CD4-positive, CD25-positive, alpha-beta regulatory T cell (primary cell): Measurements from ENCODE around the gene ZNF682. TPM values are rescaled to one million over a fixed set of nuclear protein-coding genes. Genes with fewer than 3 reads are reported as not detected.
A peak's percentile ranks its signal among the peaks of the same experiment; 100 is the strongest.
"Not testable (repeated sequence)": the region's sequence is repeated elsewhere in the genome, so short reads cannot be mapped to it uniquely, and the experiment has no call there.

Experiments
- ATAC-seq, 2 donors: fragments of 150-1000 bp; cut with Tn5 transposase; one replicate each; pipeline ENCODE4 v1.10.0; 2021; ENCODE audit warnings: low read depth in 2 of 2, moderate number of reproducible peaks in 2 of 2, moderate library complexity in 1 of 2
- DNase-seq, 3 donors: peaks; one replicate each; pipeline versions ENCODE4 v3.0.0 to v3.0.0-alpha.2; 2012 to 2022; ENCODE audit warnings: mixed read lengths in 1 of 3
- H3K27ac ChIP-seq: one replicate; pipeline ENCODE4 v1.7.0; 2013; ENCODE audit warnings: mild to moderate bottlenecking, low read length; ENCODE audit not compliant: insufficient read depth, poor library complexity, severe bottlenecking
- H3K27me3 ChIP-seq: one replicate; pipeline ENCODE4 v1.7.0; 2013; ENCODE audit warnings: low read length; ENCODE audit not compliant: control insufficient read depth, insufficient read depth
- H3K36me3 ChIP-seq: one replicate; pipeline ENCODE4 v1.7.0; 2013; ENCODE audit warnings: mild to moderate bottlenecking, low read length, moderate library complexity; ENCODE audit not compliant: control insufficient read depth, insufficient read depth
- H3K4me1 ChIP-seq: 2 replicates; pipeline ENCODE4 v1.7.0; 2013; ENCODE audit warnings: mild to moderate bottlenecking, low read length; ENCODE audit not compliant: insufficient read depth, control insufficient read depth, poor library complexity, severe bottlenecking
- H3K4me3 ChIP-seq: one replicate; pipeline ENCODE4 v1.7.0; 2013; ENCODE audit warnings: low read depth, mild to moderate bottlenecking, low read length, moderate library complexity
- H3K9me3 ChIP-seq, 2 experiments: 1 replicate in 1 of 2; 2 replicates in 1 of 2; pipeline ENCODE4 v1.7.0; 2013; ENCODE audit warnings: low read length in 2 of 2, mild to moderate bottlenecking in 1 of 2, moderate library complexity in 1 of 2; ENCODE audit not compliant: control insufficient read depth in 2 of 2
- H3K27ac Mint-ChIP-seq, 3 donors: one replicate each; pipeline ENCODE4 v1.8.0; 2020 to 2022; ENCODE audit warnings: mild to moderate bottlenecking in 3 of 3, mixed read lengths in 3 of 3, moderate library complexity in 2 of 3
- H3K27me3 Mint-ChIP-seq: one replicate; pipeline ENCODE4 v1.8.0; 2022; ENCODE audit warnings: mild to moderate bottlenecking, mixed read lengths
- H3K36me3 Mint-ChIP-seq: one replicate; pipeline ENCODE4 v1.8.0; 2020; ENCODE audit warnings: mixed read lengths
- H3K4me1 Mint-ChIP-seq, 4 donors: one replicate each; pipeline ENCODE4 v1.8.0; 2020 to 2022; ENCODE audit warnings: mixed read lengths in 4 of 4, mild to moderate bottlenecking in 1 of 4
- H3K4me3 Mint-ChIP-seq, 4 donors: one replicate each; pipeline ENCODE4 v1.8.0; 2020 to 2022; ENCODE audit warnings: mild to moderate bottlenecking in 4 of 4, mixed read lengths in 4 of 4, moderate library complexity in 3 of 4
- H3K9me3 Mint-ChIP-seq, 7 donors: one replicate each; pipeline ENCODE4 v1.8.0; 2020 to 2022; ENCODE audit warnings: mixed read lengths in 7 of 7, mild to moderate bottlenecking in 3 of 7, moderate library complexity in 2 of 7
- polyA plus RNA-seq, 4 donors: library from polyadenylated mRNA; unstranded; fragments of 300-500 nt; fragmentation: Illumina TruSeq; gene quantifications; one replicate each; pipeline ENCODE4 v1.2.3, GENCODE V29; 2021
- total RNA-seq: library from RNA; stranded (reverse); gene quantifications from one replicate; pipeline ENCODE4 v1.2.3, GENCODE V29; 2022

ZNF682 gene
- total and polyA plus RNA-seq, 5 donors from 2014 or later = 3.8 to 10.8 (median 6.4) TPM

- Histone ChIP-seq H3K4me1 (peaks cover 3% of the 10 kb centered on the region), H3K9me3 (no peaks in the 10 kb centered on the region), H3K27me3 (no peaks in the 10 kb centered on the region), H3K27ac (no peak overlapping the region), H3K36me3 (no peaks in the 10 kb centered on the region), H3K4me3 (no peak overlapping the region)
- no peak for DNase-seq
- Mint-ChIP-seq H3K4me3 (no peak overlapping the region), H3K27me3 (peaks cover 5% of the 10 kb centered on the region), H3K9me3 (peaks cover 0 to 14% (median 2%) of the 10 kb centered on the region in 7 donors), H3K36me3 (no peaks in the 10 kb centered on the region), H3K4me1 (peaks cover 1 to 5% (median 3%) of the 10 kb centered on the region in 4 donors), H3K27ac (no peak overlapping the region)
- no peak for ATAC-seq
Measured at GRCh38 chr19:20072936-20073335, 33.6 kb upstream of the ZNF682 start.

- no peaks in the 10 kb centered on the region for H3K4me1 Mint-ChIP-seq
- Histone ChIP-seq H3K36me3 (no peaks in the 10 kb centered on the region), H3K9me3 (no peaks in the 10 kb centered on the region), H3K4me1 (no peaks in the 10 kb centered on the region), H3K27me3 (no peaks in the 10 kb centered on the region), H3K27ac (no peak overlapping the region), H3K4me3 (no peak overlapping the region)
- H3K27me3 Mint-ChIP-seq = peaks cover 5% of the 10 kb centered on the region
- peak overlapping the region in 1 of 4 donors; percentile 13 for H3K4me3 Mint-ChIP-seq
- no peaks in the 10 kb centered on the region for H3K36me3 Mint-ChIP-seq
- DNase-seq (no peak), ATAC-seq (no peak)
- H3K27ac Mint-ChIP-seq = no peak overlapping the region
- peaks cover 0 to 17% (median 3%) of the 10 kb centered on the region in 7 donors for H3K9me3 Mint-ChIP-seq
Measured at GRCh38 chr19:20070691-20071090, 31.4 kb upstream of the ZNF682 start.

- H3K27ac ChIP-seq, H3K4me3 ChIP-seq, H3K36me3 ChIP-seq, H3K36me3 Mint-ChIP-seq, H3K4me1 Mint-ChIP-seq, H3K27me3 Mint-ChIP-seq, ATAC-seq, H3K4me3 Mint-ChIP-seq, H3K27ac Mint-ChIP-seq, H3K4me1 ChIP-seq, DNase-seq, H3K9me3 ChIP-seq, H3K27me3 ChIP-seq: not testable (repeated sequence)
- H3K9me3 Mint-ChIP-seq = peaks cover 0 to 12% (median 3%) of the 10 kb centered on the region in 7 donors
Measured at GRCh38 chr19:20068559-20068958, 29.3 kb upstream of the ZNF682 start.

- H3K36me3 Mint-ChIP-seq = no peaks in the 10 kb centered on the region
- Histone ChIP-seq H3K27me3 (no peaks in the 10 kb centered on the region), H3K4me1 (no peaks in the 10 kb centered on the region), H3K4me3 (no peak overlapping the region), H3K36me3 (no peaks in the 10 kb centered on the region), H3K27ac (no peak overlapping the region), H3K9me3 (no peaks in the 10 kb centered on the region)
- no peak for ATAC-seq
- DNase-seq = no peak
- H3K4me1 Mint-ChIP-seq = no peaks in the 10 kb centered on the region
- no peak overlapping the region for H3K27ac Mint-ChIP-seq
- peaks cover 0 to 8% (median 3%) of the 10 kb centered on the region in 7 donors for H3K9me3 Mint-ChIP-seq
- H3K27me3 Mint-ChIP-seq = peaks cover 5% of the 10 kb centered on the region
- H3K4me3 Mint-ChIP-seq = no peak overlapping the region
Measured at GRCh38 chr19:20067943-20068342, 28.6 kb upstream of the ZNF682 start.

DNA sequence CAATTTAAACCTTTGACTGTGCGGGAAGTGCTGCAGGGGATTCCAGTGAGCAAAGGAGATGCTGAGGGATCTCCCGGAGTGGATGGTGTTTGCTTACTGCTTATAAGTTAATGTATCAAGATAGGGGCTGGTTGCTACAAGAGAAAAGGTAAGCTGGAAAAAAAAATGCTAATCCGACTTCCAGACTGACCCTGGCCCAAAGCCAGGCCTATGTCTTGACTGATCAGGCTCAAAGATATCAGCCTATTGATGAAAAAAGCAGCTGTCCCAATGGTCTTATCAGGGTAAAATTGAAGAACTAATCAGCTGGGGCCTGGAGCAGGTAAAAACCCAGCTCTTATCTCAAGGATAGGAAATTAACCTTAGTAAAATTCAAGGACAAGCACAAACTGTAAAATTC is 27.6 kb upstream of the ZNF682 start:
- Mint-ChIP-seq H3K27ac (no peak overlapping the region), H3K9me3 (peaks cover 0 to 5% (median 3%) of the 10 kb centered on the region in 7 donors)
- no peaks in the 10 kb centered on the region for H3K27me3 ChIP-seq

GRCh38 chr19:20060282-20060681 is 21.0 kb upstream of the ZNF682 start:
- H3K4me1 ChIP-seq = no peaks in the 10 kb centered on the region
- Mint-ChIP-seq H3K4me1 (no peaks in the 10 kb centered on the region), H3K4me3 (no peak overlapping the region), H3K27me3 (peaks cover 7% of the 10 kb centered on the region), H3K36me3 (no peaks in the 10 kb centered on the region), H3K9me3 (peaks cover 0 to 3% (median 0%) of the 10 kb centered on the region in 7 donors), H3K27ac (no peak overlapping the region)
- no peaks in the 10 kb centered on the region for H3K27me3 ChIP-seq
- H3K9me3 ChIP-seq = no peaks in the 10 kb centered on the region
- no peak overlapping the region for H3K4me3 ChIP-seq
- DNase-seq (no peak), ATAC-seq (no peak)
- H3K36me3 ChIP-seq = no peaks in the 10 kb centered on the region
- no peak overlapping the region for H3K27ac ChIP-seq

More for the DNA sequence above, 27.6 kb upstream of the ZNF682 start:
- Histone ChIP-seq H3K9me3 (no peaks in the 10 kb centered on the region), H3K36me3 (no peaks in the 10 kb centered on the region), H3K4me3 (no peak overlapping the region), H3K27ac (no peak overlapping the region), H3K4me1 (no peaks in the 10 kb centered on the region)
- H3K36me3 Mint-ChIP-seq = no peaks in the 10 kb centered on the region
- H3K27me3 Mint-ChIP-seq = peaks cover 5% of the 10 kb centered on the region
- H3K4me1 Mint-ChIP-seq = no peaks in the 10 kb centered on the region
- DNase-seq (no peak), ATAC-seq (no peak)
- H3K4me3 Mint-ChIP-seq = no peak overlapping the region

DNA sequence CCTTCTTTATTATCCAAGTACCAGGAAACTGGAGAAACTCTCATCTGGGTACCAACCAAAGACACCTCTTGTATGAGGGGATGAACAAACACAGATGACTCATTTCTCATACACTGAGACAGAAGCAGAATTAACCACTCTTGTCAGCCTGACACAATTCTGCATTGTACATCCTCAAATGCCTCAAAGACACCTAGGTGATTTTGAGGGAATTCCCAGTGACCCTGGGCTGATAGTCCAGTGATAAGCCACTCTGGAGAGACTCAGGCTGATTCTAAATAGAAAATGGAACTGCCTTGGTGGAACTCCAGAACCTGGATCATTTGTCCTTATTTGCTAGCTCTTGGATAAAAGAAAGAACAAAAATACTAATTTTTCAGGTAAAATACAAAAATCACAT is 19.4 kb upstream of the ZNF682 start:
- H3K4me3 ChIP-seq, H3K4me3 Mint-ChIP-seq, H3K27me3 Mint-ChIP-seq, H3K9me3 Mint-ChIP-seq, H3K27ac ChIP-seq, ATAC-seq, H3K36me3 ChIP-seq, H3K4me1 ChIP-seq, H3K9me3 ChIP-seq, H3K4me1 Mint-ChIP-seq, H3K27me3 ChIP-seq, H3K27ac Mint-ChIP-seq, H3K36me3 Mint-ChIP-seq, DNase-seq: not testable (repeated sequence)

DNA sequence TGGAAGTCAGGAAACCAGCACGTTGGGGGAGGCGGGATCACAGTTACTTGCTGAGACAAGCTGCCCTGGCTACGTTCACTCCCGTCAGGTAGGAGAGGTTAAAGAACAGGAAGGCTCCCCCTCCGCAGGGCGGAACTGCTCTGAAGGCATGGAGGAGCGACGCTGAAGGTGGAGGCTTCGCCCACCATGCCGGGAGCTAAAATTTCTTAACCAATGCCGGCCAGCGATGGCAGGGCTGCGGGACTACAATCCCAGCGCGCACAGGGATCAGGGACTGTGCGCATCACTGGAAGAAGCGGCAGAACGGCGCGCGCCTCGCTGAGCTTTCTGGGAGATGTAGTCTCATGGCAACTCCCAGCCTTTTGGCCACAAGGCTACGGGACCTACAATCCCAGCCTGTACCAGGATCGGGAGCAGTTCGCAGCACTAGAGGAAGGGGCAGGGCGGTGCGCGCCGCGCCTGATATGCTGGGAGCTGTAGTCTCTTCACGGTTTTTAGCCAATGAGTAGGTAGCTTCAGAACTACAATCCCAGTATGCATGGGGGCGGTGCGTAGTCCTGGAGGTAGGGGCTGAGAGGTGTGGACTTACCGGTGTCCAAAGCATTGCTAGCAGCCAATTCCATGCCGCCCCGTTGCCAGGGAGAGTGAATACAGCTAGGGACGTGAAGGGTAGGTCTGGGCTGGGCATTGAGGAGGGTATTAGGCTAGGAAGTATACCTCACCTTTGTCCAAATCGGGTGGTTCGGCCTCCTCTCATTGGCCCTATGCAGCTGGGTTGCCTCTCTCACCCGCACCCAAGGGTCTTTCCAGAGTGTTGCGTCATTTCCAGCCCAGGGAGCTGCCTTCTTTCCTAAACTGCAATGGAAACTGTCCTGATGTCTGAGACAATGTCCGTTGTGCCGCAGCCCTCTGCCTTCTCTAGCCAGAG is 12.8 kb upstream of the ZNF682 start:
- Histone ChIP-seq H3K27ac (peak overlapping the region; percentile 63), H3K9me3 (no peaks in the 10 kb centered on the region), H3K36me3 (no peaks in the 10 kb centered on the region), H3K4me3 (peak overlapping the region; percentile 88), H3K27me3 (no peaks in the 10 kb centered on the region), H3K4me1 (peaks cover 11% of the 10 kb centered on the region)
- Mint-ChIP-seq H3K4me1 (peaks cover 4 to 21% (median 9%) of the 10 kb centered on the region in 4 donors), H3K27me3 (no peaks in the 10 kb centered on the region), H3K9me3 (peaks cover 0 to 3% (median 0%) of the 10 kb centered on the region in 7 donors), H3K4me3 (peak overlapping the region; percentile 96 to 99 (median 98)), H3K36me3 (no peaks in the 10 kb centered on the region), H3K27ac (peak overlapping the region; percentile 90 to 96 (median 96))
- DNase-seq = peak; percentile 35 to 77 (median 41)
- ATAC-seq = peak; percentile 92 to 97
